ENCODE results near the gene AKAP12. TPM values are rescaled to one million over a fixed set of nuclear protein-coding genes. Genes with fewer than 3 reads are reported as not detected.

AKAP12 gene
- total RNA-seq, result 88.1 TPM

DNA sequence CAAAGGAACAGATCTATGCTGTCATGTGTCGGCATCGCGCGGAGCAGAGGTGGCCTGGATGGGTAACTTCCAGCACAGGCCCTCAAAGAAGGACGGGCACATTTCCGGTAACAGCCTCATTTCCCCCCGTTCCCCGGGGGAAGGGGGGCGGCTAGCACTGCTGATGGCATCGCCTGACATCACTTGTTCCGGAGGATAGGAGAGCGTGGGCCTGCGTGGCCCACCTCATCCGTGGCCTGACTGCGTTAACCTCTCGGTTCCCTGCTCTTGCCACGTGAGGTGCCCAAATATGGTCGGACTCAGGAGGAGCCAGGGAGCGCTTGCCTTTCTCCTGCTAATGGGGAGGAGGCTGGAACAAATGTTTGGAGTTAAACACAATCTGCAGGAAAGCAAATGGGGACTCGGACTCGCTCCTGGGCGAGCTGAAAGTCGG is at the start of gene AKAP12:
AKAP12 (plus strand) TSS at position 365 of the 433 bp plus-strand sequence. CDS start 596 bp downstream, outside the sequence.
- TF ChIP-seq, protein P1, sequence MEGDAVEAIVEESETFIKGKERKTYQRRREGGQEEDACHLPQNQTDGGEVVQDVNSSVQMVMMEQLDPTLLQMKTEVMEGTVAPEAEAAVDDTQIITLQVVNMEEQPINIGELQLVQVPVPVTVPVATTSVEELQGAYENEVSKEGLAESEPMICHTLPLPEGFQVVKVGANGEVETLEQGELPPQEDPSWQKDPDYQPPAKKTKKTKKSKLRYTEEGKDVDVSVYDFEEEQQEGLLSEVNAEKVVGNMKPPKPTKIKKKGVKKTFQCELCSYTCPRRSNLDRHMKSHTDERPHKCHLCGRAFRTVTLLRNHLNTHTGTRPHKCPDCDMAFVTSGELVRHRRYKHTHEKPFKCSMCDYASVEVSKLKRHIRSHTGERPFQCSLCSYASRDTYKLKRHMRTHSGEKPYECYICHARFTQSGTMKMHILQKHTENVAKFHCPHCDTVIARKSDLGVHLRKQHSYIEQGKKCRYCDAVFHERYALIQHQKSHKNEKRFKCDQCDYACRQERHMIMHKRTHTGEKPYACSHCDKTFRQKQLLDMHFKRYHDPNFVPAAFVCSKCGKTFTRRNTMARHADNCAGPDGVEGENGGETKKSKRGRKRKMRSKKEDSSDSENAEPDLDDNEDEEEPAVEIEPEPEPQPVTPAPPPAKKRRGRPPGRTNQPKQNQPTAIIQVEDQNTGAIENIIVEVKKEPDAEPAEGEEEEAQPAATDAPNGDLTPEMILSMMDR (IDR thresholded peaks at IDR 0.05), result no peak
- no peak for TF ChIP-seq POLR2AphosphoS5 (IDR thresholded peaks at IDR 0.05; ENCODE audit: insufficient read depth in 1 of 2, low read depth in 1 of 2)
- no peak for TF ChIP-seq POLR2A (IDR thresholded peaks at IDR 0.05)
- Histone ChIP-seq H3K4me1 (peaks cover 4% of the 10 kb centered on the region), H3K27me3 (no peaks in the 10 kb centered on the region), H3K36me3 (no peaks in the 10 kb centered on the region), H3K27ac (peak within 1 kb of the TSS; percentile 93), H3K4me3 (peak within 1 kb of the TSS; percentile 77 to 90), H3K9me3 (no peaks in the 10 kb centered on the region)
- intact Hi-C loops (cut with DNase I), result loop anchor here (5.0 kb wide), 2 partner anchors 88 to 172 kb away; no protein-coding TSS in a partner anchor
- DNase-seq (ENCODE audit: extremely low spot score in 2 of 2), result peak in 1 of 2 donors; percentile 92

GRCh38 chr6:151191527-151191926 is 48.2 kb upstream of the AKAP12 start:
- H3K9me3 ChIP-seq, result no peaks in the 10 kb centered on the region
- intact Hi-C loops (cut with DNase I), result no loop called here
- H3K27ac ChIP-seq, result no peak overlapping the region
- no peak overlapping the region for H3K4me3 ChIP-seq
- no peaks in the 10 kb centered on the region for H3K27me3 ChIP-seq
- TF ChIP-seq POLR2A (IDR thresholded peaks at IDR 0.05) (no peak), POLR2AphosphoS5 (IDR thresholded peaks at IDR 0.05; ENCODE audit: insufficient read depth in 1 of 2, low read depth in 1 of 2) (no peak)
- TF ChIP-seq, protein P1 (IDR thresholded peaks at IDR 0.05), result no peak
- H3K4me1 ChIP-seq, result no peaks in the 10 kb centered on the region
- no peaks in the 10 kb centered on the region for H3K36me3 ChIP-seq
- DNase-seq (ENCODE audit: extremely low spot score in 2 of 2), result no peak

DNA sequence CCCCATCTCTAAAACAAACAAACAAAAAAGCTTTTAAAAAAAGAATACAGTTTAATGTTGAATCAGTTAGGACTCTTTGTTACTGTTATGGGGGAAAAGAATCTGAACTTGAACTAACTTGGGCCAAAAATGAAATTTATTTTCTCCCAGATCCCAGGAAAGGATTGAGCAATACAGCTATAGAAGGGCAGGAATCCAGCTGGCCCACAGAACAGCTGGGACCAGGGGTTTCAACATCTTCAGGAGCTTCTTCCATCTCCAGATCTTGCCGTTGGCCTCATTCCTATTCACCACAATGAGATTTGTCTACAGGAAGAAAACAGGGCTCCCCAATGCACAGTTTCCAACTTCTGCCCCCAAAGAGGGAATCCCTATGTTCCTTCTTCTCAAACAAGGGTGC is 43.2 kb upstream of the AKAP12 start:
- Histone ChIP-seq H3K4me1 (peaks cover 4% of the 10 kb centered on the region), H3K36me3 (no peaks in the 10 kb centered on the region), H3K9me3 (no peaks in the 10 kb centered on the region), H3K4me3 (no peak overlapping the region), H3K27ac (no peak overlapping the region), H3K27me3 (no peaks in the 10 kb centered on the region)
- TF ChIP-seq POLR2AphosphoS5 (IDR thresholded peaks at IDR 0.05; ENCODE audit: insufficient read depth in 1 of 2, low read depth in 1 of 2), result peak; percentile 14 to 19
- TF ChIP-seq, protein P1 (IDR thresholded peaks at IDR 0.05), result no peak
- no peak for TF ChIP-seq POLR2A (IDR thresholded peaks at IDR 0.05)
- intact Hi-C loops (cut with DNase I), result no loop called here
- DNase-seq (ENCODE audit: extremely low spot score in 2 of 2), result no peak

GRCh38 chr6:151197556-151197955 is 42.2 kb upstream of the AKAP12 start:
- no peaks in the 10 kb centered on the region for H3K27me3 ChIP-seq
- TF ChIP-seq POLR2AphosphoS5 (IDR thresholded peaks at IDR 0.05; ENCODE audit: insufficient read depth in 1 of 2, low read depth in 1 of 2) (no peak), POLR2A (IDR thresholded peaks at IDR 0.05) (no peak)
- TF ChIP-seq, protein P1 (IDR thresholded peaks at IDR 0.05), result no peak

GRCh38 chr6:151199991-151200390 is 39.8 kb upstream of the AKAP12 start:
- H3K36me3 ChIP-seq, result no peaks in the 10 kb centered on the region
- no peaks in the 10 kb centered on the region for H3K27me3 ChIP-seq
- H3K4me1 ChIP-seq, result peaks cover 4% of the 10 kb centered on the region
- TF ChIP-seq POLR2A (IDR thresholded peaks at IDR 0.05) (no peak), POLR2AphosphoS5 (IDR thresholded peaks at IDR 0.05; ENCODE audit: insufficient read depth in 1 of 2, low read depth in 1 of 2) (no peak)
- TF ChIP-seq, protein P1 (IDR thresholded peaks at IDR 0.05), result no peak
- no peak overlapping the region for H3K4me3 ChIP-seq
- no peaks in the 10 kb centered on the region for H3K9me3 ChIP-seq
- intact Hi-C loops (cut with DNase I), result no loop called here
- DNase-seq (ENCODE audit: extremely low spot score in 2 of 2), result no peak
- no peak overlapping the region for H3K27ac ChIP-seq

More at GRCh38 chr6:151197556-151197955, 42.2 kb upstream of the AKAP12 start:
- intact Hi-C loops (cut with DNase I), result no loop called here
- DNase-seq (ENCODE audit: extremely low spot score in 2 of 2), result no peak
- no peak overlapping the region for H3K4me3 ChIP-seq
- H3K27ac ChIP-seq, result no peak overlapping the region
- peaks cover 4% of the 10 kb centered on the region for H3K4me1 ChIP-seq
- no peaks in the 10 kb centered on the region for H3K36me3 ChIP-seq
- no peaks in the 10 kb centered on the region for H3K9me3 ChIP-seq

Measured in vagina (tissue), 2 donors.